GM12891 (cell line): ENCODE results near the gene SIRT1. TPM values are rescaled to one million over a fixed set of nuclear protein-coding genes. Genes with fewer than 3 reads are reported as not detected.
"Not testable (repeated sequence)": the region's sequence is repeated elsewhere in the genome, so short reads cannot be mapped to it uniquely, and the experiment has no call there.

Source experiments
- DNase-seq: peaks from one replicate; pipeline ENCODE4 v3.0.0; 2011; ENCODE audit warnings: low spot score; ENCODE audit not compliant: insufficient read length
- FAIRE-seq: peaks from 2 replicates; lab custom pipeline; 2011; peaks lifted over from hg19 to GRCh38; lab: Jason Lieb, UNC
- PAX5 ChIP-seq: IDR thresholded peaks from 2 replicates; pipeline ENCODE4 v1.6.1; 2011; ENCODE audit warnings: low read length, moderate library complexity, mild to moderate bottlenecking; ENCODE audit not compliant: insufficient read depth, severe bottlenecking
- POLR2A ChIP-seq: IDR thresholded peaks from 2 replicates; pipeline ENCODE4 v1.6.1; 2011; ENCODE audit warnings: low read depth, low read length, control low read depth
- POLR2AphosphoS5 ChIP-seq: IDR thresholded peaks from 2 replicates; pipeline ENCODE4 v1.6.1; 2011; ENCODE audit warnings: low read depth, low read length, control low read depth
- POU2F2 ChIP-seq: IDR thresholded peaks from 2 replicates; pipeline ENCODE4 v1.6.1; 2011; ENCODE audit warnings: low read depth, mild to moderate bottlenecking, control low read depth, low read length, moderate library complexity
- SPI1 ChIP-seq: IDR thresholded peaks from 2 replicates; pipeline ENCODE4 v1.6.1; 2011; ENCODE audit warnings: low read depth, low read length, control low read depth
- TAF1 ChIP-seq: IDR thresholded peaks from 2 replicates; pipeline ENCODE4 v1.6.1; 2011; ENCODE audit warnings: low read depth, low read length, control low read depth
- polyA plus RNA-seq: library from polyadenylated mRNA; unstranded; fragments of >200 nt; gene quantifications from one replicate; pipeline ENCODE4 v1.2.1, GENCODE V29; 2012; ENCODE audit warnings: low read depth, missing spikeins, inconsistent platforms; ENCODE audit not compliant: missing spikeins

SIRT1 gene
- 5.1 TPM for polyA plus RNA-seq

GRCh38 chr10:67884313-67884841 lies at the start of gene SIRT1:
Gene SIRT1 (plus strand): TSS chr10:67884656. CDS start chr10:67884722, 66 bp downstream.
- FAIRE-seq (peak; percentile 99), DNase-seq (peak; percentile 80)
- TF ChIP-seq TAF1 (peak; percentile 82), POLR2A (peak; percentile 97), PAX5 (peak; percentile 27), SPI1 (no peak), POLR2AphosphoS5 (peak; percentile 93), POU2F2 (no peak)

- FAIRE-seq, DNase-seq: not testable (repeated sequence)
Measured at GRCh38 chr10:67835541-67836394, 48.7 kb upstream of the SIRT1 start.

GRCh38 chr10:67836488-67836887 lies 48.0 kb upstream of the SIRT1 start:
- TF ChIP-seq POLR2AphosphoS5 (no peak), TAF1 (no peak), POLR2A (no peak), SPI1 (no peak), PAX5 (no peak), POU2F2 (no peak)
- no peak for FAIRE-seq

GRCh38 chr10:67836972-67837371 lies 47.5 kb upstream of the SIRT1 start:
- FAIRE-seq = no peak
- DNase-seq = no peak
- TF ChIP-seq POLR2AphosphoS5 (no peak), SPI1 (no peak), POU2F2 (no peak), POLR2A (no peak), TAF1 (no peak)

More at GRCh38 chr10:67836488-67836887, 48.0 kb upstream of the SIRT1 start:
- DNase-seq = no peak

- FAIRE-seq (peak; percentile 66), DNase-seq (peak; percentile 11)
- no peak for TF ChIP-seq TAF1
- TF ChIP-seq POLR2A = no peak
- TF ChIP-seq PAX5 = no peak
- TF ChIP-seq SPI1 = no peak
- no peak for TF ChIP-seq POU2F2
- no peak for TF ChIP-seq POLR2AphosphoS5
Measured at GRCh38 chr10:67837541-67838314, 46.7 kb upstream of the SIRT1 start, which contains the start of gene DNAJC12. Gene DNAJC12 (minus strand): TSS chr10:67838188. CDS start chr10:67838011, 177 bp downstream.

- DNase-seq, FAIRE-seq: not testable (repeated sequence)
Measured at GRCh38 chr10:67839511-67839910, 44.9 kb upstream of the SIRT1 start.

- FAIRE-seq = no peak
- TF ChIP-seq TAF1 (no peak), POLR2A (no peak), POLR2AphosphoS5 (no peak), SPI1 (no peak), POU2F2 (no peak), PAX5 (no peak)
- DNase-seq = no peak
Measured at GRCh38 chr10:67839951-67840350, 44.5 kb upstream of the SIRT1 start.

- no peak for DNase-seq
- TF ChIP-seq SPI1 = no peak
- TF ChIP-seq POU2F2 = no peak
- no peak for TF ChIP-seq TAF1
- no peak for TF ChIP-seq PAX5
- TF ChIP-seq POLR2AphosphoS5 = no peak
- TF ChIP-seq POLR2A = no peak
- FAIRE-seq = no peak
Measured at GRCh38 chr10:67841737-67842136, 42.7 kb upstream of the SIRT1 start.

GRCh38 chr10:67843284-67843683 lies 41.2 kb upstream of the SIRT1 start:
- FAIRE-seq (no peak), DNase-seq (no peak)
- TF ChIP-seq TAF1 = no peak
- TF ChIP-seq POU2F2 = no peak
- TF ChIP-seq POLR2A = no peak
- TF ChIP-seq SPI1 = no peak
- TF ChIP-seq POLR2AphosphoS5 = no peak
- no peak for TF ChIP-seq PAX5
